Iris pigment epithelial cell (primary cell): ENCODE data around the gene RASL10A.
"Not testable (repeated sequence)": the region's sequence is repeated elsewhere in the genome, so short reads cannot be mapped to it uniquely, and the experiment has no call there.

ENCODE experiments used
- DNase-seq: peaks from one replicate; pipeline ENCODE4 v3.0.0-alpha.2; 2011; ENCODE audit warnings: low read depth

Gene RASL10A, protein sequence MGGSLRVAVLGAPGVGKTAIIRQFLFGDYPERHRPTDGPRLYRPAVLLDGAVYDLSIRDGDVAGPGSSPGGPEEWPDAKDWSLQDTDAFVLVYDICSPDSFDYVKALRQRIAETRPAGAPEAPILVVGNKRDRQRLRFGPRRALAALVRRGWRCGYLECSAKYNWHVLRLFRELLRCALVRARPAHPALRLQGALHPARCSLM

DNA sequence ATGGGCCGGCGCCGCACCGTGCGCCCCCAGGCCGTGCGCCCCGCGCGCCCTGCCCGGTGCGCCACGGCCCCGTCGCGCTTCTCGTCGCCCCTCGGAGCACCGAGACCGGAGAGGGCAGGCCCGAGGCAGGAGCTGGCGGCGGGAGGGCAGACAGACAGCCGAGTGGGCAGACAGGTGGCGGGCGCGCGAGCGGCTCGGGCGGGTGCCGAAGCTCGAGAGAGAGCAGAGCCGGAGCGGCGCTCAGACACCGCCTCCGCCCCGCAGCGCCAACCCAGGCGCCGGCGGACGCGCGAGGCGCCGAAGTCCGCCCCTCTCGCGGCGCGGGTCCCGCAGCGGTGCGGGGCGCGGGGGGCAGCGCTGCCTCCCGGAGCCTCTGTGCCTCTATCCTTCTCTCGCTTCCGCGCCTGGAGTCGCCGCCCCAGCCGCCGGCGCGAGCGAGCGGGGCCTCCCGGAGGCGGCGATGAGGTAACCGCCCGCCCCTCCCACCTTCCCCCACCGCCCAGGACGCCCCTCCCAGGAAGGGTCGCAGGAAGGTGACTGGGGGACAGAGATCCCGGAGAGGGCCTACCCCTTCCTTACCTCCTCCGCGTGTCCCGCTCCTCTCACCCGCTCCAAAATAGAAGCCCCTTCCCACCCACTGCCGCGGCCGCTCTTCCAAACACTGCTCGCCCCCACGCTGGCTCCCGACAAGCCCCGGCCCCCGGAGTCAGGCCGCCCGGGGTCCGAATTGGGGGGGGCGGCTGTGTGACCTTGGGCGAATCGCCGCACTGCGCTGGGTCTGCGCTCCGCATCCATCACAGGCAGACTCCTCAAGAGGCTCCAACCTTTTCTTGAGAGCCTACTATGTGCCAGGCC is at the start of gene RASL10A:
Gene RASL10A, minus strand, starts transcription at position 412 of the 855 bp plus-strand sequence. CDS start 451 bp downstream, outside the sequence.
- DNase-seq = no peak

DNA sequence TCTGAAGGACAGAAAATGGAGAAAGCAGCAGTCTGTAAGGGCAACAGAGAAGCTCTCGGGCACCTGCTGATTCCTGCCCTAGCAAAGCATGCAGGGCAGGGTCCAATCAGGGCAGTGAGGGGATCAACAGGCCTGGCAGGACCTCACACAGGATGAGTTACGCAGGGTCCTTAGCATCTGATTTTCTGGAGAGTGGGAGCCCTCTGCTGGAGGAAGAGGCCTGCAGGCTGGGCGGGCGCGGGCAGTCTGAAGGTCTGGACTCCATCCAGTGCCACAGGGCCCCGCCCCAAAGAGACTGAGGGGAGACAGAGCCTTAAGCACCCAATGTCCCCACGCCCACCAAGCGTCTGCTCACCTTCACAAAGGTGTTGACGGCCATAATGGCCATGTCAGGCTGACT is 44.0 kb upstream of the RASL10A start:
- peak; percentile 65 for DNase-seq

DNA sequence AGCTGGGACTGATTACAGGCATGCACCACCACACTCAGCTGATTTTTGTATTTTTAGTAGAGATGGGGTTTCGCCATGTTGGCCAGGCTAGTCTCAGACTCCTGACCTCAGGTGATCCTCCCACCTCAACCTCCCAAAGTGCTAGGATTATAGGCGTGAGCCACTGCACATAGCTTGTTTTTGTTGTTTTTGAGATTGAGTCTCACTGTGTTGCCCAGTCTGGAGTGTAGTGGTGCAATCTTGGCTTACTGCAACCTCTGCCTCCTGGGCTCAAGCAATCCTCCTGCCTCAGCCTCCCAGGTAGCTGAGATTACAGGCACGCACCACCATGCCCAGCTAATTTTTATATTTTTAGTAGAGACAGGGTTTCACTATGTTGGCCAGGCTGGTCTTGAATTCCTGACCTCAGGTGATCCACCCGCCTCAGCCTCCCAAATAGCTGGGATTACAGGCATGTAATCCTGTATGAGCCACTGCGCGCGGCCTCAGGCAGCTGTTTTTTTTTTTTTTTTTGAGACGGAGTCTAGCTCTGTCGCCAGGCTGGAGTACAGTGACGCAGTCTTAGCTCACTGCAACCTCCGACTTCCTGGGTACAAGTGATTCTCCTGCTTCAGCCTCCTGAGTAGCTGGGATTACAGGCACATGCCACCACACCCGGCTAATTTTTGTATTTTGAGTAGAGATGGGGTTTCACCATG is 41.8 kb upstream of the RASL10A start:
- not testable (repeated sequence) for DNase-seq

DNA sequence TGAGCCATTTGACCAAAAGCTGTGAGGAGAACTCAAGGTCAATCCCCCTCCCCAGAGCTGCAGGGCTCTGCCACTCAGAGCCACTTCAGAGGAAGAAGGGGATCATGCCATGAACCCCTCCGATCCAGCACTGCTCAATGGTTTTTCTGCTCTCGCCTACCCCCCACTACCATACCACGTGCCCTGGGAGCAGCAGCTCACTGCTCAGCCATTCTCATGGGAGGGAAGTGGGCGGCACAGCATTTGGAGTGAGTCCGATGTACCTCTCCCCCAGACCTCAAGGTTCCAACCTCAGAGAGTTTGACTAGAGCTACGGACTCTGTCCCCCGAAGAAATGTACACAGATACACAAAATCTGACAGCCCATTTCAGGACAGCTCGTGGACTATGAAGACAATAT is 38.4 kb upstream of the RASL10A start:
- no peak for DNase-seq

DNA sequence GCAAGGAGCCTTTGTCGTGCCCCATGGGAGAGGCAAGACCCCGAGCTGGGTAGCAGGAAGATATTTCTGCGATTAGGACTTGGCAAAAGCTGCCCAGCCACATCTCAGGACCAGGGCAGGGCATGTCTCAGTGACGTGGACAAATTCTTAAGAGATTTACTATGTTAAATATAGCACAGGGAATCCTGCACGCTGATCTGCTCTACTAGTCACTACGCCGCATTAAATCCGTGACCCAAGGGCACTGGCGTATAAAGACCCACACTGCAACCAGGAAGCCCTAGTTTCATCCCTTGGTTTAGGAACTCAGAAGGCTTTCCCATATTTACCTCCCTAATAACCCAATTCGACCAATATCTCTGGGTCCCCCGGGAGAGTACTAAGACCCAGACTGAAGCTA is 37.8 kb upstream of the RASL10A start:
- no peak for DNase-seq

DNA sequence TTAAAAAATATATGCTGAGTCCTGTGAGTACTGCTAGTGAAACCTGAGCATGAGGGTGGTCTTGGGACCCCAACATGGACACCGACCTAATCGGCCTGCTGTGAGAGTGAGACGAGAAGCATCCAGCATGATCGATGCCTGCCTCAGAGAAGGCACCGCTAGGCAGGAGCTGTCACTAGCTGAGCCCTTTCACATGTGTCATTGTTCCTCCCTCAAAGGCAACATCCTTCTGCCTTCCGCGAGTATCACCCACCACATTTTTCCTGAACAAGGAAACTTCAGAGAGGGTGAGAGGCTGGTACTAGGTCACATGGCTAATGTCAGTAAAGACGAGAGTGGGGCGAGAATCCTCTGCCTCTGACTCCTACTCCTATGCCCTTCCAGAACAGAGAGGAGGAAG is 37.3 kb upstream of the RASL10A start:
- DNase-seq = no peak

DNA sequence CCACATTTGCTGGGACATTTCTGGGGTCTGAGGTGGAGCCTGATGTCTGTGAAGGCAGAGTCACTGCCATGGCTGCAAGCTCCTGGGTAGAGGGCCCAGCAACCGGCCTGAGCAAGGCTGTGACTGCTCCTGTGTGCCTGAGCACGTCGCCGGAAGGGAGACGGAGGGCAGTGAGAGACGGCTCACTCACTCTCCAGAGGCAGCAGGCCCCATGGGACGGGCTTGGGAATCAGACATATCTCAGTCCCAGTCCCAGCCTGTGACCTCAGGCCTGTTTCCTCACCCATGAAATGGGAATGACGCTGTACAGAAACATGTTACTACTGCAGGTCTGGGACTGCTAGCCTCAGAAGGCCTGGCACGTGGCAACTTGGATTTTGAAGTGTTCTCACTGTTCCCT is 36.4 kb upstream of the RASL10A start:
- no peak for DNase-seq

DNA sequence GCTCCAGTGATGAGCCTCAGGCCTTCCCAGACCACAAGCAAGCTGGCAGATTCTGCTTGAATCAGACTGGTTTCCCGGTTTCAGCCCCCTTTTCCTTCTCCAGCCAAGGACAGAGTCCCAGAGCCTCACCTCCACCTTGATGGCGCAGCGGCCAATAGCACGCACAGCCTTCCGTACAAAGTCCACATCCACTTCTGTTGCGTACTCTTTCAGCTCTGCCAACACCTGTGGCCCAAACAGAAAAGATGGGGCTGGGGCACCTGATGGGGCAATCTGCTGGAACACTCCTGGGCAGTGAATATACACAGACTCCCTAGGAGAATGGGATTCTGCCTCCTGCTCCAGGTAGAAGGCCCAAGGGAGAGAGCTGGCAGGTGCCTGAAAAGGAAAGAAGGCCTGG is 35.5 kb upstream of the RASL10A start:
- DNase-seq = no peak

DNA sequence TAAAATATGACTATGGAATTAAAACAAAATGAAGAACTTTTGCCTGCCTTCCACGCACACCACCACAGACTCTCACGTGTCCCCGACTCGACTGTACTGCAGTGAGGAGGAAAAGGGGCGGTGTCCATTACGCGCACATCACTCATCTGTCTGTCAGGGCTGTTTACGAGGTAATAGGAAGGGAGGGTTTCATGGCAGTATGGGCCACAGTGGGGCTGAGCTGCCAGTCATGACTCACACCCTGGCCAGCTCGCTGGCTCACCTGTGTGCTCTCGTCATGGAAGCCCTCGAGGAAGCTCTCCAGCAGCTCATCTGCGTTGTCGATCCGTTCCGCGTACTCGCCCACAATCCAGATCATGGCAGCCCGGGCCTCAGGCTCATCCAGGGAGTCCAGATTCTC is 33.5 kb upstream of the RASL10A start:
- DNase-seq = no peak

DNA sequence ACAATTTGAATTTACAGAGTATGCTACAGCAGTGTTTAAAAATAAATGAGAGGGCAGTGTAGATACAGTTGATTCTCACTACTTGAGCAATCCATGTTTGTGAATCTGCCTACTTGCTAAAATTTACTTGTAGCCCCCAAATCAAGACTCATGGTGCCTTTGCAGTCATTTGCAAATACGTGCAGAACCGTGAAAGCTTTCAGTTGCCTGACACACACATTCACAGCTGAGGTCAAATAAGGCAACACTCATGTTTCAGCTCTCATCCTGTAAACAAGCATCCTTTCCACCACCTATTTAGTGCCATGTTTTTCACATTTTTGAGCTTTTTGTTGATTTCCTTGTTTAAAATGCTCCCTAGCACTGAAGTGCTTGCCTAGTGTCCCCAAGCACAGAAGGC is 32.5 kb upstream of the RASL10A start:
- no peak for DNase-seq

DNA sequence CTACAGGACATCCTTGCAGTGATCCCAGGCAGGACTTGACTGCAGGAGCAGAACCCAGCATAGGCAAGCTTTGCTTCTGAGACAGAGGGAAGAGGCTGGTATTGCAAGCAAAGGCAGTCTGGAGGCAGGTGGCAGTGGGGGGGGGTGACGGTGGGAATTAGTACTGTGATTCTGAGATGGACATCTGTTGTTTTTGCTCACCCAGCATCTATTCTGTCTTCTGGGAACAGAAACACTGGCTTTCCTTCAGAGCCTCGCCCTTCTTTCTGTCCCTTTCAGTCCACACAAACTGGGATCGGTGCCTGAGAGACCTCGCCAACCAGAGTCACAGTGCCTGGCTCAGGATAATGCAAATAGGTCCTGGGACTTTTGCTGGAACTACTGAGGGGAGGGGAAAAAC is 31.2 kb upstream of the RASL10A start:
- no peak for DNase-seq

DNA sequence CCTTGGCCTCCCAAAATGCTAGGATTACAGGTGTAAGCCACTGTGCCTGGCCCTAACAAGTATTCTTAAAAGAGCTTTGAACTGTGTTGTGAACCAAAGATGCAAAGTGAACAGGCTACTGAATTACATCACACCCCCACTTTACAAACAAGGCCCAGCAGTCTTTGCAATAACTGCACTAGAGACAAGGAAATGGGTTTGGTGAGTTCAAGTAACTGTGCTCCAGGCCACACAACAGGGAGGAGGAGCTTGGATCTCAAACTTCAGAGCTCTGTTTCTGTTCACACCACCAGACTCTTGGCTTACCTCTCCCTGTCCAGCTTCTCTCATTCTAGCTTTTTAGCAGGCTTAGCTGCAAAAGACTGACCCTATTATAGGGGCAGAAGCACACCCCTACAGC is 30.4 kb upstream of the RASL10A start:
- peak; percentile 68 for DNase-seq

DNA sequence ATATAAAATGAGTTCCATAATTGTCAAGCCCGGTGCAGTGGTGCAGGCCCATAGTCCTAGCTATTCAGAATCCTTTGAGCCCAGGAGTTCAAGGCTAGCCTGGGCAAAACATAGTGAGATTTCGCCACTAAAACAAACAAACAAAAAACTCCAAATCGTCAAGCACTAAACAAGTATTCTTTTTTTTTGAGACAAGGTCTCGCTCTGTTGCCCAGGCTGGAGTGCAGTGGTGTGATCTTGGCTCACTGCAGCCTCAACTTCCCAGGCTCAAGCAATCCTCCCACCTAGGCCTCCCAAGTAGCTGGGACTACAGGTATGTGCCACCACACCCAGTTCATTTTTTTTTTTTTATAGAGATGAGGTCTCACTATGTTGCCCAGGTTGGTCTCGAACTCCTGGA is 29.4 kb upstream of the RASL10A start:
- not testable (repeated sequence) for DNase-seq

DNA sequence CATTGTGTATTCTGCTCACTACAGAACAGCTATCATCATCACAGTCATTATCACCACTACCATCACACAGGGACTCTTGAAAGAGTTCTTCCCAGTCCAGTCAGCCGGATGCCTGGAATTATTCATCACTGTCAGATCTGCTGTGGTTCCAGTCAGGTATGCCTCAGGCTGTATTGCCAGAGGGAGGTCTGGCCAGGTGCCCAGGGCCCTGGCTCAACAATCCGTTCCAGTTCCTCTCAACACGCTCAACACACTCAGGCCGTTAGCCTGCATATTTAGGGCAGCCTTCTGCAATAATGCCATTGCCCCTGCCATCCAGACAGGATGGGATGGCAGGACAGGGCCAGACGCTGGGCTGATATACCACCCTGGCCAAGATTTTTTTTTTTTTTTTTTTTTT is 28.6 kb upstream of the RASL10A start:
- DNase-seq = peak; percentile 98

DNA sequence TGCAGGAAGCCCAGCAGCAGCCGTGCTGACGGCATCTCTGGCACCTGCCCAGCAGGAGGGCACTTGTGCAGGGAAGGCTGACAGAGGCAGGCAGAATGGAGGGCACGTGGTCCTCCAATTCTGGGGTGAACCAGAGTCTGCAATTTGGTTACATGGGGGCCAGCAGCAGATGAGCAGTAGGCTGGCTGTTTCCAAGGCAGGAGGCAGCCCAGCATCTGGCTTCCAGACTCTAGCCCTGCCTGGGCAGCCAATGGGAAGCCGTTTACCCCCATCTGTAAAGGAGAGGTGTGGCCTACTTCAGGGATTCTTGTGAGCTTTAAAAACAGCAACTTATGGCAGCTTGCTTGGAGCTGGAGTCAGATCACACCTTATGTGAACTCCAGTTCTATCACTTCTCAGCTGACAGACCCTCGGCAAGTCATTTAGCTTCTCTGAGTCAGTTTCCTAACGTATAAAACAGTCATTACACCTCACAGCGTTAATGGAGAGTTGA is 27.9 kb upstream of the RASL10A start:
- DNase-seq = peak; percentile 77

DNA sequence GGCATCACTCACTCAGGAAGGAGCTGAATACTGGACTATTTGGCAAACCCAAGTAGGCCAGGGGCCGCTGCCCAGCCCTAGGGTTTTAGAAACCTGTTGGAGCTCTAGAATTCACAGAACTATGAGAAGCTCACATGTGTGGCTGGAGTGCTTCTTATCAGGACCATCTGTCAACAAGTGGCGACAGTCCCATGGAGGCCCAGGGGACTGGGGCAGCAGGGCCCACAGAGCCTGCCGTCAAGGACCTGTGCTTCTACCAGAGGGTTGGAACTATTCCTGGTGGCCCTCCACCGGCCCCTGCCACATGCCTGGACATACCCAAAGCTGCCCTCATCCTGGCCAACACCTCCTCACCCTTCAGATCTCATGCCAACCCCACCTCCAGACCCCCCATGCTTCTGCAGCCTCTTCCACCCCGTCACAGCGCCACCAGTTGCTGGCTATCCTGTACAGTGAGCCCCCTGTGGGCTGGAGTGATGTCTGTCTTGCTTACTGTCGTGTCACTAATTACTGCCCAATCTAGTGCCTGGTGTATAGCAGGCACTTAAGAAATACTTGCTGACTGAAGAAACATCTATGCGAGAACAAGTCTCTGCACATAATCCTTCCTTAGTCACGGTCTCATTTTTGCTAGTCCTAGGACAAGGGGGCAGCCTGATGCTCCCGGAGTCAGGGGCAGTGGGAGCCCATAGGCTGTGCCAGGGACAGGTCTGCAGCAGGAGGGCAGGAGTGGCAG is 27.2 kb upstream of the RASL10A start:
- DNase-seq = no peak

DNA sequence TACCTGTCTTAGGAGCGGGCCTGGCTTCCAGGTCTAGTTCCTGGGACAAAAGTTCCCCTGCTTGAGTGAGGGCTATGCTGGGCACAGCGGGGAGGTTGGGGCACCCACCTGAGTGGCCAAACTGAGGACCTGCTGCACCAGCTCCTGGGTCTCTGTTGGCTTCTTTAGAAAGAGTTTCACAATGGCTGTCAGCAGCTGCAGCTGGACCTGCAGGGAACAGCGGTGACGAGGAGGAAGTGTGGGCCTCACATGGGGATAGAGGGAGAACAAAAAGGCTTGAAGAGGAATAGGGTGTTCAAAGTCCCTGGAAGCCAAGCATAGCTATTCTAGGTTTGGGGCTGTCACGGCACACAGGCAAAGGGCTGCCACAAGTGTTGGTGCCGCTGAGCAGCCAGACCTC is 26.7 kb upstream of the RASL10A start:
- DNase-seq = no peak

DNA sequence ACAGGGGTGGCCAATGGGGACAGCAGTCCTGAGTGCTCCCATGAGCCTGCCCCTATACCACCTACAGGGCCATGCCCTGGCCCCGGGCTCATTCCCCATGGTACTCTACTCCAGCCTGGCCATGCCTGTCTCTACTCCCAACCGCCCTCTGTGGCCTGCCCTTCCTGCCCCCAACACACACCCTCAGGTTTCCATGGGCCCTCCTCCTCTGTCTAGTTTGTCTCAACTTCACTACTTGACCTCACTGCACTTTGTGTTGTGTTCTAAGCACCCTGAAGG is 26.3 kb upstream of the RASL10A start:
- DNase-seq = no peak

DNA sequence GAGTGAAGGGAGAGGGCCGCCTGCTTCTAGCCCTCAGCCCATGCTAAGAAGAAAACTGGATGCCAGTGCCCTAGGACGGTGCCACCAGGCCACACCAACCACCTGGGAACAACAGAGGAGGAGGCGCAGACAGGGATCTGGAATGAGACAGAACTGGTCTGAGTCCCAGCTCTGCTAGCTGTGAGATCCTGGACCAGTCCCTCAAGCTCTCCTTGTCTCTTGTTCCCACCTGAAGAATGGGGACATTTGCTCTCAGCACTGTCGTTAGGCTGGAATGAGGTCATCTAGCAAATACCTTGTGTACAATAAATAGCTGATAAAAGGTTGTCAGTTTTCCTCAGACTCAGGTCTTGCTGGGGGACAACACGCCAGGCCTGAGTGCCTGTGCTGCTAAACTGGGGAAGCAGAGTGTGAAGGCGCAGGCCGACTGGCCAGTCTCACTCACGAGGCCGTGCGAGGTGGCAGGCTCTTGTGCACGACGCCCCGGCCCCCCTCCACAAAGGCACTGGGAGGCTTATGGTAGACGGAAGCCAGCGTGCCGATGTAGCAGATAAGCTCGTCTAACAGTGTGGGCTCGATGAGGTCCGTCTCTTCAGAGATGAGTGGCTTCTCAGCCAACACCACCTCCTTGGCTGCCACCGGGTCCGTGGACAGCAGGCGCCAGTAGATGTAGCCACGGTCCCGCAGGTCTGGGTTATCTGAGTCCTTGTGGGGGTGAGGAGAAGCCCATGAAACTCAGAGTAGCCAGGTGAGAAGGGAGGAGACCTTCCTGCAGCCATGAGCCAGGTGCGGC is 25.8 kb upstream of the RASL10A start:
- DNase-seq = no peak

DNA sequence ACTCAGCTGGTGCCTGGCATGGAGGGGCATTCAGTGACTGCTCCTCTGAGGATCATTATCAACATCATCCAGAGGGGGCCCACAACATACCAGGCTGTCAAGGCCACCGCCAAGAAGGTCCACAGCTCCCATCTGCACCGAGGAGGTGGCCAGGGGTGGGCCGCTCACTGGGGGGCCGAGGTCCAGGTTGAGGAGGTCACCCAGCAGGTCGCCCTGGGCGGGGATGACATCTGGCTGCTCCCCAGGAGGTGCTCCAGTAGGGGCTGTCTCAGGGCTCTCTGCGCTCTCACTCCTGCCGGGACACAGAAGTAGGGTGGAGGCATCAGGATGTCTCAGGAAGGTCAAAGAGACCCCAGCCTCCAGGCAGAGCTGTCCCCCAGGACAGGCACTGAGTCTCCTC is 25.1 kb upstream of the RASL10A start:
- DNase-seq = no peak

DNA sequence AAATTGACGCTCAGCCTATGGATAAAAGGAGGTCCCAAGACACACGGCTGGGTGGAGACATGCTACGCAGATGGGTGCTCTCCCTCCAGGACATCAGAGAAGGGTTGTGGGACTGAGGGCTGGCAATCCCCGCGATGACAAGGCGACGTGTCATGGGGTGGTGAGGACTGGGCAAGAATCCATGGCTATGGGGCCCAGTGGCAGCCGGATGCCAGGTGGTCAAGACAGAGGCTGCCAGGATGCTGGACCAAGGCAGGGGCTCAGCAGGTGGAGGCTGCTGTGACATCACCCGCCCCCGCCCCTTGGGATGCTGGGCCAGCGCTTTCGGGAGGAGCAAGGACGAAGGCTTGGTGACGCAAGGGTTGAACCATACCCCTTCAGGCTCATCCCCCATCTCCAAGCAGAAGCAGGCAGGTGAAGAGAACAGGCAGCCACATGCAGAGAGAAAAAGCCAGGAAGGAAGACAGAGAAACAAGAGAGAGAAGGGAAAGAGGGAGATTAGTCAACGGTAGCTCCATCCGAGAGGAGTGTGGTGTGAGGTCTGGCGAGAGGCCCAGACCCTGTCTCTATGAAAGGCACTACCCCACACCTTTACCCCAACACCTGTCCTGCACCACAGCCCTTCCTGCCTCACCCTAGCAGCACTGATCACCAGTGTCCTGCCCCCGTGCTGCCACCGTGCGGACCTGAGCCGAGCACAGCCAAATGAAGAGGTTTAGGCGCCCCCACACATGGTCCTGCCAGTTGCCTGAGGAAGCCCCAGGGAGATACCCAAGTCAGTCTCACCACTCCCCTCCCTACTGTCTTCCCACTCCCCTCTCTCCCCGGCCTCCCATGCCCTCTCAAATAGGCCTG is 24.1 kb upstream of the RASL10A start:
- no peak for DNase-seq
